GM21528 (cell line): Measurements from ENCODE around the gene STAP2.

Experiments
- ATAC-seq: cut with Tn5 transposase; IDR thresholded peaks from one replicate; pipeline ENCODE4 v1.9.1; 2021; ENCODE audit warnings: mild to moderate bottlenecking, moderate library complexity; ENCODE audit not compliant: unreplicated experiment, low FRiP score

The STAP2 gene, protein sequence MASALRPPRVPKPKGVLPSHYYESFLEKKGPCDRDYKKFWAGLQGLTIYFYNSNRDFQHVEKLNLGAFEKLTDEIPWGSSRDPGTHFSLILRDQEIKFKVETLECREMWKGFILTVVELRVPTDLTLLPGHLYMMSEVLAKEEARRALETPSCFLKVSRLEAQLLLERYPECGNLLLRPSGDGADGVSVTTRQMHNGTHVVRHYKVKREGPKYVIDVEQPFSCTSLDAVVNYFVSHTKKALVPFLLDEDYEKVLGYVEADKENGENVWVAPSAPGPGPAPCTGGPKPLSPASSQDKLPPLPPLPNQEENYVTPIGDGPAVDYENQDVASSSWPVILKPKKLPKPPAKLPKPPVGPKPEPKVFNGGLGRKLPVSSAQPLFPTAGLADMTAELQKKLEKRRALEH

DNA sequence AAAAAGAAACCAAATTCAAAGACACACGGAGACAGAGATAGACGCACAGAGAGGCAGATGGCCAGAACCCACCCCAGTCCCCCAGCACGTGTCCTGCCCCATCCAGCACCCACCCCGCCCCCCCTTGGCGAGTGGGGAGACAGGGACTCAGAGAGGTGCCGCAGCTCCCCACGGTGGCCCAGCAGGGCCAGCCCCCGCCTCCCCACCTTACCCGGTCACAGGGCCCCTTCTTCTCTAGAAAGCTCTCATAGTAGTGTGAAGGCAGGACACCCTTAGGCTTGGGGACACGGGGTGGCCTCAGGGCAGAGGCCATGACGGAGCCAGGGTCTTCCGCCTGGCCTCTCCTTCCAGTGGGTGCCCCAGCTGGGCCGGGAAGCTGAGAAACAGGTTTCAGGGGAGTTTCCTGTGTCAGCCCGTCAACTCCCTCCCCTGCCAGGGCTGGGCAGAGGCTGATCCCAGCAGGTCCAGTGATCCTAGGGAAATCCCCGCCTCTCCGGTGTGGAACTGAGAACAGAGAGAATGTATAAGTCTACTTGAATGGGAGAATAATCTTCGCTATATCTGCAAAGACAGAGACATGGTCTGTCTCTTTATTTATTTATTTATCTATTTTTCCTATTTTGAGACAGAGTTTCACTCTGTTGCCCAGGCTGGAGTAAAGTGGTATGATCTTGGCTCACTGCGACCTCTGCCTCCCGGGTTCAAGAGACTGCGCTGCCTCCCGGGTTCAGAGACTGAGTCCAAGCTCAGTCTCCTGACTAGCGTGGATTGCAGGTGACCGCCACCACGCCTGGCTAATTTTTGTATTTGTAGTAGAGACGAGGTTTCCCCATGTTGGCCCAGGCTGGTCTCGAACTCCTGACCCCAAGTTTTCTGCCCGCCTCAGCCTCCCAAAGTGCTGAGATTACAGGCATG lies at the start of gene STAP2:
Gene STAP2, minus strand, starts transcription at position 387 of the 915 bp plus-strand sequence. Its CDS starts 74 bp downstream, at position 313.
- ATAC-seq, result no peak

DNA sequence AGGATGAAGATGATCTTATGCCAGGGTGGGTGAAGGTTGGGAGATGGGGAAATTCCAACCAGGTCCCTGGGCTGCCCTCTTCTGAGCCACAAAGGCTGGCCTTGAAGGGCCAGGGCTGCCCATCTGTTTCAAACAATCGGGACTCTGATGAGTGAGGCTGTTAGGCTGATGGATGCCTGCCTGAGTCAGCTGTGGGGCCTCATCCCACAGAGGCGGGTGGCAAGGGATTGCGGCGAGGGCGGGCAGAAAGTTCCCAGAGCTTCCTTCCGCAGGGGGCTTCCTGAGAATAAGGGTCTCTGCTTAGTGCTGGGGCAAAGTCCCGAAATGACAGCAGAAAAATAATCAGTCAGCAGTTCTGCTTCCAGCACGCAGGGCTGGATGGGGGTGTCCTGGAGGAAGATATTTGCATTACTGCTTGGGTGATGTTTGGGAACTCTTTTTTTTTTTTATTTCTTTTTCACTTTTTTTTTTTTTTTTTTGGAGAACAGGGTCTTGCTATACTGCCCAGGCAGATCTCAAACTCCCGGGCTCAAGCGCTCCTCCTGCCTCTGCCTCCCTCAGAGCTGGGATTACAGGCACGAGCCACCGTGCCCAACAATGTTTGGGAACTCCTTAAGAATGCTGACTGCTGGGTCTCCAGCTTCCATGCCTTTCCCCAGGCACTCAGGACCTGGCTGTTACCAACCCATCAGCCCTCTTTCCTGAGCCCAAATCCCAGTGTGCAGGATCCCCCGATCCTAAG lies 47.6 kb upstream of the STAP2 start:
- no peak for ATAC-seq

DNA sequence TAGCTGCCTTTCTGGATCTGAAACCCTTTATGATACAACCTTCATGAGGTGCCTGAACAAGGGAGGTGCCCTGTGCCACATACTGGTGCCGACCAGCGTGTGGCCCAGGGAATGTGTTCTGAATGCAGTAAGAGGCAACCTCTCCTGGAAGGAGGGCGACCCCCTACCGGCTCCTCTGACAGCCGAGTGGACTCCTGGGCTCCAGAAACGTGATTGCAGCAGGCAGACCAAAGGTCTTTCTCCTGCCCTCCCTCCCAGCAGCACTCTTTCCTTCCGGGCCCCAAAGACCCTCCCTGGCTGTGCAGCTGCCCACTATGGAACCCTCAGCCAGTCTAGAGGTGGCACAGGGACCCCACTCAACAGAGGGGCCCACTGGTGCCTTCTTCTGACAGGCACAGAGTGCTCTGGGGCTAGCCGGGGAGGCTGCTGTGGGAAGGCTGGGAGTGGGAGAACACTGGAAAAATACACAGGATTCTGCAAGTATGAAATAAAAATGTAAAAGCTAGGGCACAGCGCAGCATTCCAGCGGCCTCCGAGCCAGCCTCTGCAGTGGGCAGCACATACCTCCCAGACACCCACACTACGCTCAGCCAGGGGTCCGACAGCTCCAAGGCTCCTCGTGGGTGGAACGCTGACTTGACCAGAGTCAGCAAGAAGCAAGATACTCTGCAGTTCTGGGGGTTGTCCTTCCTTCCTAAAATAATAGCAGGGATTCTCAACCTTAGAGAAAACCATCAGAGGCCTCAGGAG lies 46.8 kb upstream of the STAP2 start:
- ATAC-seq, result no peak

DNA sequence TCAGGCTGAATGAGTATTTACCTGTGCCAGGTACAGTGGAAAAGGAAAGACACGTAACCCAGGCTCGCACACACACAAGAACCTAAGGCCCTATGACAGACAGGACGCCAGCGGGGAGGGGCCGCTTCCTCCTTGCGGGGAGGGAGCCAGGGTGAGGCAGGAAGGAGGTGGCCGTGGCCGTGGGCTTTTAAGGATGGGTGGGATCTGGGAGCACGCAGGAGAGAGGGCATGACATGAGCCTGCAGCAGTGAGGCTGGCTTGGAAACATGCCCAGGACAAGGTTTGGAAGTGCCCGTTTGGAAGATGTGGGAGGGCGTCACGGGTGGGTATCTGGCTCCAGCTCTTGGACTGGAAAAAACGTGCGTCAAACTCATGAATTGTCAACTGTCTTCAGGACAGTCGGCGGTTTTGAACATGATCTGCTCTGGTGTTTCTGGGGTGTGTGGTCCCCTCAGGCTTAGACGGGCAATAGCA lies 41.7 kb upstream of the STAP2 start:
- no peak for ATAC-seq

DNA sequence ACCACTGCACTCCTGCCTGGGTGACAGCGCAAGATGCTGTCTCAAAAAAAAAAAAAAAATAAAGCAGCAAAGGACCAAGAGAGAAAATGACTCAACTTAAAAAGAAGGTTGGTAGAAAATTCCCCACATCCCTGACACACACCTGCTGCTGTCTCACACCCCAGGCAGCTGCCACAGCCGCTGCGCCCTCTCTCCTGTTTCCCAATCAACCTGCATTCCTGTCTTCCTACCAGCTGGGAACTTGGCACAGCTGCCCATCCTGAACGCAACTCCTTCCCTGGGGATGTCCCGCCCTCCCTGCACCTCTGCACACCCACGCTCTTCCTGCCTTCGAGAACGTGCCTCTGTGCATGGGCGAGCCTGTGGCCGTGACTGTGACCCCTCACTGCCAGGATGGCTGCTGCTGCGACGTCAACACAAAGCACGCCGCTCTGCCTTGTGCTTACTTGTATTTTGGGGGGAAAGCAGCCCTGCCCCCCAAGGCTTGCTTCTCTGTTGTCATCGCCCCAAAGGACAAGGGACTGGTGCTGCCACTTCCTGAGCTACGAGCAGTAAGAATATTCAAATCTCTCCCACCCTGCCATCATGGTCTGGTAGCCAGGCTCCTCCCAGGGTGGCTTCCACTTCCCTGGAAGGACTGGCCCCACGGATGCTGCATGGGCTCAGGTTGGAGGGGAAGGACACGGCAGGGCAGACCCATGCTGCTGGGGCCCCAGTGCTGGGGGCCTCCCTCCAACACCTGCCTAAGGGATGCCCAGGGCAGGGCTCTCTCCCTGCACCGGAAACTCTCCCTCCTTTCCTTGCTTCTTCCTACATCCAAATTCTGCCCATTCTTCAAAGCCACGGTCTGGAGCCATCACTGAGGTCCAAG lies 41.0 kb upstream of the STAP2 start:
- no peak for ATAC-seq

DNA sequence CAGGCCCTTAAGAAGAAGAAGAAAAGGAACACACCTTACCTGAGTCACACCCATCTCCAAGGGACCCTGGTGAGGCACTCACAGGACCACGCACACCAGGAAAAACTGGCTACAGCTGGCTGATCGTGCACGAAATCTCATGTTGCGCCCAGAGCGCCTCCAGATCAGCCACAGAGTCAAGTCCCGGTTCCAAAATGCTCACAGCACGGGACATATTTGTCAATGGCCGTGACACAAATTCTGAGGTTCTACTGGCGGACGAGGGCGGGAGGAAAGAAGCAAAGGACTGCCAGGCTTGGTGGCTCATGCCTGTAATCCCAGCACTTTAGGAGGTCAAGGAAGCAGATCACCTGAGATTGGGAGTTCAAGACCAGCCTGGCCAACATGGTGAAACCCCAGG lies 40.3 kb upstream of the STAP2 start:
- no peak for ATAC-seq

DNA sequence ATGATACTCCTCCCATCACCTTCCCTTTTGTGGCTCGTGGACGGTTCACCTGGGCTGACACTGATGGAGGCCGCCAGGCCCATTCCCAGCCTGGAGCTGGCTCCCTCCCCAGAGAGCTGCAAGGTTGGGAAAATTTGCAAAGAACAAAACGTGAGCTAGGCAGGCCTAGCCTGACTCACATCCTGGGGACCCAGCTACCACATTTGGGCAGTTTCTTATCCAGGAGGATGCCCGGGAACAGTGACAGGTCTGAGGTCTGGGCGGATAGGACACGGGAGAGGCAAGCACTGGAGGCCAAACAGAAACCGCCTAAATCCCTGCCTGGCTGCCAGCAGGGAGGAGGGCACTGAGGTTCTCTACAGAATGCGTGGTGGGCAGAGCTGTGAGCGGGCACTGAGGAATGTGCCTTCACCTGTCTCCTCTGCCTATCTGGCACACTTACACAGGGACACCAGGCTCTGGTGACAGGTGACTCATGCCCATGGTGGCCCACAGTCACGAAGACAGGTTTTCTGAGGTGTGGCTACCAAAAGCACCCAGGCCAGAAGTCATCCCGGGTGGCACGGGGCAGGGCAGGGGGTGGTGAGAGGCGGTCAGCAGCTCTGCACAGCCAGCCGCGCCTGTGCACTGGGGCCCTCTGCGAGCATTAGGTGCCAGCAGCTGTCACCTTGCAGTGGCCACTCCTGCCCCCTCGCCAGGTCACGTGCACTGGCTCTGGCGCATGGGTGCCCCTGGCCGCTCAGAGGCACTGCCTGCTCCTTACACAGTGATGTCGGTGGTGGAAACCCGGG lies 38.6 kb upstream of the STAP2 start:
- ATAC-seq, result no peak

DNA sequence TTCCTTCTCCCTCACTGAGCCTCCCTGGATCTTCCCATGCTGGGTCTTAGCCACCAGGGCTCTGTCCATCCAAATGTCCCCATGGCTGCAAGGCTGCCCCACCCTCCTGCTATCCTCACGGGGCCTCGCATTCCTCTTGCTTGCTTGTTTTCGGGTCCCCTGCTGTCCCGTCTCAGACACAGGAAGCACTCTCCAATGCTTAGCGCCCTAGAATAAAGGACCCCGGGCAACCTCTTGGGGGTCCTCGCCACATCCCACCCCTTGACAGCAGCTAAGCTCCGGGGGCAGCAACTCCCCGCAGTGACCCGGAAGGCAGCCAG lies 38.0 kb upstream of the STAP2 start:
- ATAC-seq, result no peak

DNA sequence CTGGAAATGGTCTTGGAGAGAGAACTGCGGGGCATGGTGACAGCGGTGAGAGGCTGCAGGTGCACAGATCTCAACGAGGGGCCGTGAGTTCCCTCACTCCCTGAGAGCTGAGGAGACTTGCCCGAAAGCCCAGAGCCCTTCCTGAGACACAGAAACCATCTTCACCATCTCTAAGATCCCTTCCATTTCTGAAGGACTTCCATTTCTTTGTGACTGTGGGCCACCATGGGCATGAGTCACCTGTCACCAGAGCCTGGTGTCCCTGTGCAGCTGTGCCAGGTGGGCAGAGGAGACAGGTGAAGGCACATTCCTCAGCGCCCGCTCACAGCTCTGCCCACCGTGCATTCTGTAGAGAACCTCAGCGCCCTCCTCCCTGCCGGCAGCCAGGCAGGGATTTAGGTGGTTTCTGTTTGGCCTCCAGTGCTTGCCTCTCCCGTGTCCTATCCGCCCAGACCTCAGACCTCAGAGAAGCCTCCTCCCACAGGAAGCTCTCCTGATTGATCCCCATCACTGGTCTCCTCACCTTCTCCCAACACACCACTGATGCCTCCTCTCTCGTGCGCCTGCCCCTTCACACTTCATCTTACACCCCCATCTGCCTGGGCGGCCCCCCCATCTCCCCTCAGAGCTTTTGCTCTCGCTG lies 37.5 kb upstream of the STAP2 start:
- no peak for ATAC-seq

GRCh38 chr19:4375164-4376027 lies 36.8 kb upstream of the STAP2 start:
- no peak for ATAC-seq

GRCh38 chr19:4374498-4375163 lies 36.0 kb upstream of the STAP2 start:
- no peak for ATAC-seq

DNA sequence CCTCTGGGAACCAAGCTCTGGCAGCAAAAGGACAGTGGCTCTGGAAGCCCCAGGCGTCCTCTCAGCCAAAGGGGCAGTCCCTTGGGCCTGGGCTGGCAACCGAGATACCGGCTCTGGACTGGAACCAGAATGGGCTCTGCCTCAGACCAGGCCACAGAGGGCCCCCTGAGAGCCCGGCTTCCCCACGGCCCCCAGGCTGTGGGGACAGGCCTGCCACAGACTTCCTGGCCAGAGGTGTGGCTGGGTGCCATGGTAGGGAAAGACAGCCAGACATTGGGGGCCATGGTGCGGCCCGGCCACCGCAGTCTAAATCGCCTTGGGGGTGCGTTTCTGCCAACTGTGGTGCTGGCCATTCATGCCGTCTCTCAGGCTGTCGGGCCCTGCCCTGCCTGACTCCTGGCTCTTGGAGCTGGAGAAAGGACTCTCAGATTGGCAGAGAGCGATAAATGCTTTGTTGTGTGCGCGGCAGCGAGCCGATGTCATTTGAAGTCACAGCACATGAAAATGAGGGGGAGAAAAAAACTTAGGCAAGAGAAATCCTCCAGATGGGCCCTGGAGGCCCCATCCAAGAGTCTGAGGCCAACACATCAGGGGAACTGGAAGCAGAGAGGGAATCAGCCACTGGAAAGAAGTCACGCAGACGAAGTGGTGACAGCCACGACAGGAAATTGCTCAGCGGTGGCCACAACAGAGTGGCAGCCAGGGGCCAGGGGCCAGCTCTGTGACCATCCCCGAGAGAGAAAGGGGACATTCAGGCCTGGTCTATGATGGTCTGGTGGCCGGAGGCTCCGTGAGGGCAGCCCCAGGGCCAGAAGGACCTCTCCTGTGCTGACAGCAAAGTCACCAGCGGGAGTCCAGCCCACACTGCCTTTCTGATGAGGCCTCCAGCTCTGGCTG lies 35.2 kb upstream of the STAP2 start:
- no peak for ATAC-seq

- ATAC-seq, result no peak
These were observed 34.4 kb upstream of the STAP2 start for GRCh38 chr19:4373013-4373367.

DNA sequence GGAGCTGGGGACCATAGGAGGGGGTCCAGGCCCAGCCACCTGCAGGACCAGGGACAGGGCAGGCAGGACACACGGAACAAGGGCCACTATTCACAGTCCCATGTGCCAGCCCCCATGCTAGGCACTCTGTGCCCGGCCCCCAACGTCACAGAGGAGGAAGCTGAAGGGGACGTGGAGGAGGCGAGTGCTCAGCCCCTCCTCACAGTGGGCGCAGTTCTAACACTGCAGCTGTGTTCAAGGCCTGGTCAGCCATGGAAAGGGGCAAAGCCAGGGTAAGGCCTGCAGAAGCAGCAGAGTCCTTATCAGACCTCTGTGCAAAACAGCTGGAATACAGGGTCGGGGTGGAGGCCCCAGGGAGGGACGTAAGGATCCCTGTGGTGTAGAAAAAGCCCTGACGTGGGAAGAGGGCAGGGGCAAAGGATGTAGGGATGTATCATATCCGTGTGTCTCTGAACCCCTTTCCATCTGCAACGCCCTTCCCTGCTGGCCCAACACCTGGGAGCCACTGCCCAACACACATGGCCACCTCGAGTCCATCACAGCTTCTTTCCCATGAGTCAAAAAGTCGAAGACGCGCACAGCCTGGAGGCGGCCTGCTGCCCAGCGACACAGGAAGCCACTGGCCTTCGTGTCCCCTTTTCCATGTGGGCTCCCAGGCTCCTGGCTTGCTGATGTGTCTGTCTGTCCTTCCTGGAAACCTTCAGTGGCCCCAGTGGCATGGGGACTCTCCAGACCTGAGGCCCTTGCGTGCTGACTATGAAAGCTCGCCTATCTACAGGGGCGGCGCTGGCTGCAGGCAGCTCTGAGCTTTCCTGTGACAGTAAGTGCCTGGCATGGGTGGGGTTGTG lies 33.8 kb upstream of the STAP2 start:
- no peak for ATAC-seq
